ENCODE results near the gene CST6.

The CST6 gene

GRCh38 chr11:66048547-66049323 lies 36.9 kb downstream of the CST6 start, which contains the start of gene GAL3ST3:
TSS of gene GAL3ST3 (minus strand) at chr11:66049161. CDS start at chr11:66045415, 3,746 bp downstream.
- TF ChIP-seq CTCF (IDR thresholded peaks at IDR 0.05; ENCODE audit: low read depth, low read length), result no peak
- H3K4me3 ChIP-seq (ENCODE audit: low read depth, low read length), result no peak within 1 kb of the TSS

- TF ChIP-seq CTCF (IDR thresholded peaks at IDR 0.05; ENCODE audit: low read depth, low read length), result no peak
- H3K4me3 ChIP-seq (ENCODE audit: low read depth, low read length), result no peak overlapping the region
Observed at GRCh38 chr11:66050581-66051231, 38.9 kb downstream of the CST6 start.

GRCh38 chr11:66051371-66051765 lies 39.6 kb downstream of the CST6 start:
- TF ChIP-seq CTCF (IDR thresholded peaks at IDR 0.05; ENCODE audit: low read depth, low read length), result no peak
- H3K4me3 ChIP-seq (ENCODE audit: low read depth, low read length), result peak overlapping the region; percentile 99

- H3K4me3 ChIP-seq (ENCODE audit: low read depth, low read length), result peak within 1 kb of the TSS; percentile 99
- no peak for TF ChIP-seq CTCF (IDR thresholded peaks at IDR 0.05; ENCODE audit: low read depth, low read length)
Observed at GRCh38 chr11:66051766-66052663, 40.2 kb downstream of the CST6 start, which contains the start of gene SF3B2. TSS of gene SF3B2 (plus strand) at chr11:66052364. CDS start at chr11:66052385, 21 bp downstream.

GRCh38 chr11:66052664-66052982 lies 40.8 kb downstream of the CST6 start:
- H3K4me3 ChIP-seq (ENCODE audit: low read depth, low read length), result peak overlapping the region; percentile 99
- no peak for TF ChIP-seq CTCF (IDR thresholded peaks at IDR 0.05; ENCODE audit: low read depth, low read length)

GRCh38 chr11:66055021-66055420 lies 43.2 kb downstream of the CST6 start:
- no peak for TF ChIP-seq CTCF (IDR thresholded peaks at IDR 0.05; ENCODE audit: low read depth, low read length)
- H3K4me3 ChIP-seq (ENCODE audit: low read depth, low read length), result no peak overlapping the region
